Rectal smooth muscle tissue (tissue), 1 donor: ENCODE measurements around the gene PHKB.

Source experiments
- H3K27ac ChIP-seq: one replicate; pipeline ENCODE4 v1.7.0; 2013; ENCODE audit warnings: low read depth, low read length, inconsistent platforms
- H3K27me3 ChIP-seq: one replicate; pipeline ENCODE4 v1.7.0; 2013; ENCODE audit warnings: low read length; ENCODE audit not compliant: control insufficient read depth, insufficient read depth
- H3K36me3 ChIP-seq: one replicate; pipeline ENCODE4 v1.7.0; 2013; ENCODE audit warnings: low read length; ENCODE audit not compliant: control insufficient read depth, insufficient read depth
- H3K4me1 ChIP-seq: one replicate; pipeline ENCODE4 v1.7.0; 2013; ENCODE audit warnings: low read length; ENCODE audit not compliant: control insufficient read depth, insufficient read depth
- H3K4me3 ChIP-seq: one replicate; pipeline ENCODE4 v1.7.0; 2013; ENCODE audit warnings: low read length
- H3K9ac ChIP-seq: one replicate; pipeline ENCODE4 v1.7.0; 2013; ENCODE audit warnings: low read length

Gene PHKB

GRCh38 chr16:47625115-47625567 is 164.0 kb downstream of the PHKB start:
- Histone ChIP-seq H3K4me3 (no peak overlapping the region), H3K27ac (no peak overlapping the region), H3K27me3 (no peaks in the 10 kb centered on the region), H3K36me3 (no peaks in the 10 kb centered on the region), H3K9ac (no peak overlapping the region), H3K4me1 (no peaks in the 10 kb centered on the region)

GRCh38 chr16:47626246-47626645 is 165.1 kb downstream of the PHKB start:
- Histone ChIP-seq H3K4me1 (no peaks in the 10 kb centered on the region), H3K4me3 (no peak overlapping the region), H3K27ac (no peak overlapping the region), H3K27me3 (no peaks in the 10 kb centered on the region), H3K36me3 (no peaks in the 10 kb centered on the region), H3K9ac (no peak overlapping the region)

GRCh38 chr16:47627085-47627639 is 166.0 kb downstream of the PHKB start:
- Histone ChIP-seq H3K4me3 (no peak overlapping the region), H3K36me3 (no peaks in the 10 kb centered on the region), H3K4me1 (no peaks in the 10 kb centered on the region), H3K9ac (no peak overlapping the region), H3K27ac (no peak overlapping the region), H3K27me3 (no peaks in the 10 kb centered on the region)

- H3K27ac ChIP-seq: no peak overlapping the region
- no peaks in the 10 kb centered on the region for H3K4me1 ChIP-seq
- no peak overlapping the region for H3K4me3 ChIP-seq
- H3K36me3 ChIP-seq: no peaks in the 10 kb centered on the region
- no peaks in the 10 kb centered on the region for H3K27me3 ChIP-seq
- no peak overlapping the region for H3K9ac ChIP-seq
Measured at GRCh38 chr16:47627721-47628120, 166.6 kb downstream of the PHKB start.

GRCh38 chr16:47631131-47631530 is 170.0 kb downstream of the PHKB start:
- no peaks in the 10 kb centered on the region for H3K4me1 ChIP-seq
- H3K36me3 ChIP-seq: peaks cover 5% of the 10 kb centered on the region
- no peak overlapping the region for H3K4me3 ChIP-seq
- no peak overlapping the region for H3K27ac ChIP-seq
- H3K27me3 ChIP-seq: no peaks in the 10 kb centered on the region
- no peak overlapping the region for H3K9ac ChIP-seq

- peaks cover 5% of the 10 kb centered on the region for H3K36me3 ChIP-seq
- no peaks in the 10 kb centered on the region for H3K27me3 ChIP-seq
- no peak overlapping the region for H3K9ac ChIP-seq
- no peak overlapping the region for H3K27ac ChIP-seq
- H3K4me3 ChIP-seq: no peak overlapping the region
- H3K4me1 ChIP-seq: no peaks in the 10 kb centered on the region
Measured at GRCh38 chr16:47634126-47634525, 173.0 kb downstream of the PHKB start.

GRCh38 chr16:47634727-47635126 is 173.6 kb downstream of the PHKB start:
- H3K4me1 ChIP-seq: no peaks in the 10 kb centered on the region
- no peak overlapping the region for H3K4me3 ChIP-seq
- no peaks in the 10 kb centered on the region for H3K27me3 ChIP-seq
- no peak overlapping the region for H3K9ac ChIP-seq
- peaks cover 5% of the 10 kb centered on the region for H3K36me3 ChIP-seq
- no peak overlapping the region for H3K27ac ChIP-seq

- peaks cover 5% of the 10 kb centered on the region for H3K36me3 ChIP-seq
- no peaks in the 10 kb centered on the region for H3K27me3 ChIP-seq
- H3K4me1 ChIP-seq: no peaks in the 10 kb centered on the region
- no peak overlapping the region for H3K27ac ChIP-seq
- H3K4me3 ChIP-seq: no peak overlapping the region
- no peak overlapping the region for H3K9ac ChIP-seq
Measured at GRCh38 chr16:47636501-47637099, 175.5 kb downstream of the PHKB start.

- Histone ChIP-seq H3K27me3 (no peaks in the 10 kb centered on the region), H3K27ac (no peak overlapping the region), H3K4me3 (no peak overlapping the region), H3K9ac (no peak overlapping the region), H3K4me1 (no peaks in the 10 kb centered on the region), H3K36me3 (peaks cover 10% of the 10 kb centered on the region)
Measured at GRCh38 chr16:47638175-47638574, 177.0 kb downstream of the PHKB start.

- Histone ChIP-seq H3K9ac (no peak overlapping the region), H3K4me3 (no peak overlapping the region), H3K27ac (no peak overlapping the region), H3K4me1 (no peaks in the 10 kb centered on the region), H3K36me3 (peaks cover 5% of the 10 kb centered on the region), H3K27me3 (no peaks in the 10 kb centered on the region)
Measured at GRCh38 chr16:47640661-47641060, 179.5 kb downstream of the PHKB start.

- Histone ChIP-seq H3K4me1 (no peaks in the 10 kb centered on the region), H3K9ac (no peak overlapping the region), H3K4me3 (no peak overlapping the region), H3K27ac (no peak overlapping the region), H3K27me3 (no peaks in the 10 kb centered on the region), H3K36me3 (peaks cover 5% of the 10 kb centered on the region)
Measured at GRCh38 chr16:47643323-47644000, 182.3 kb downstream of the PHKB start.

- H3K4me1 ChIP-seq: no peaks in the 10 kb centered on the region
- no peak overlapping the region for H3K27ac ChIP-seq
- H3K36me3 ChIP-seq: peaks cover 5% of the 10 kb centered on the region
- no peaks in the 10 kb centered on the region for H3K27me3 ChIP-seq
- no peak overlapping the region for H3K4me3 ChIP-seq
- H3K9ac ChIP-seq: no peak overlapping the region
Measured at GRCh38 chr16:47644166-47644565, 183.0 kb downstream of the PHKB start.

GRCh38 chr16:47644661-47645060 is 183.5 kb downstream of the PHKB start:
- Histone ChIP-seq H3K27ac (no peak overlapping the region), H3K4me3 (no peak overlapping the region), H3K27me3 (no peaks in the 10 kb centered on the region), H3K36me3 (peaks cover 5% of the 10 kb centered on the region), H3K4me1 (no peaks in the 10 kb centered on the region), H3K9ac (no peak overlapping the region)
